ENCODE measurements around the gene ARHGAP1.

ARHGAP1 gene

DNA sequence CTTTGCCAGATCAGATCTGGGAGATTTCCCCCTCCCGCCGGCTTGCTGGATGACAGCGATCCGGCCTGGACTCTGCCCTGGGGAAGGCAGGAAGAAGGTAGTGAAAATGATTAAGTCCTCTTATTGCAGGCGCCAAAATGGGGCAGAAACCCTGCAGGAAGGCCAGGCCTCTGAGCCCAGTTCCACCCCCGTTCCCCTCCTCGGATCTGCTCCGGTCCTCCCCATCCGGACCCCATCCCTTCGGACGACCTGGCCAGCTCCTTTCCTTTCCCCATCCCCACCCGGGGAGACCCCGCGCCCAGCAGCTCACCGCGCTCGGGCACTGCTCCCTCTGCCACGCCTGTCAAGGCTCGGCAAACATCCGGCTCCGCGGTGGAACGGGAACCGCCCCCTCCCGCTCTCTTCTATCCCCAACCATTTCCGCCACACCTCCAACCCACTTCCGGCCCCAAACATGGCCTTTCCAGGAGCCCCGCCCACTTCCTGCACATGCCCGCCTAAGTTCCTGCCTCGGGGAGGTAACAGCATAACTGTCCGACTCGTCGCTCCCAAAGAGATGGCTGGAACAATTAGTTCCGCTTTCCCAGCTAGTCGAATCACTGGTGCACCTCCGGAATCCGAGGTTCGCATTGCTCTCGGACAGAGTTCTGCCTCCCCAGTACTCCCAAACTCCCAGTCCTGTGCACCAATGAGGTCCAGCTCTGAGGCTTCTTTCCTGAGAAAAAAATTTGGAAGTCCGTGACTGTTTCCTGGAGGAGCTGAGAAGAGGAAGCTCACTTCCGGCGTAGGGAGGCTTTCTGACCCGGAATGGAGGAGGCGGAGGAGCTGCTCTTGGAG lies at the start of gene ARHGAP1, which contains the start of gene ZNF408:
TSS of gene ARHGAP1 (minus strand) at position 379 of the 837 bp plus-strand sequence. CDS start 4,512 bp downstream, outside the sequence.
TSS of gene ZNF408 (plus strand) at position 791 of the 837 bp plus-strand sequence. CDS start at position 808, 17 bp downstream.
- DNase-seq: peak; percentile 100

- DNase-seq: no peak
Observed at GRCh38 chr11:46747150-46747549, 46.7 kb upstream of the ARHGAP1 start.

- DNase-seq: no peak
Observed at GRCh38 chr11:46745995-46746394, 45.6 kb upstream of the ARHGAP1 start.

GRCh38 chr11:46745328-46745727 lies 44.9 kb upstream of the ARHGAP1 start:
- DNase-seq: no peak

- no peak for DNase-seq
Observed at GRCh38 chr11:46743693-46744339, 43.4 kb upstream of the ARHGAP1 start.

- DNase-seq: no peak
Observed at GRCh38 chr11:46743043-46743442, 42.6 kb upstream of the ARHGAP1 start.

- DNase-seq: no peak
Observed at GRCh38 chr11:46741600-46742484, 41.4 kb upstream of the ARHGAP1 start.

GRCh38 chr11:46738887-46739286 lies 38.5 kb upstream of the ARHGAP1 start:
- DNase-seq: peak; percentile 19

DNA sequence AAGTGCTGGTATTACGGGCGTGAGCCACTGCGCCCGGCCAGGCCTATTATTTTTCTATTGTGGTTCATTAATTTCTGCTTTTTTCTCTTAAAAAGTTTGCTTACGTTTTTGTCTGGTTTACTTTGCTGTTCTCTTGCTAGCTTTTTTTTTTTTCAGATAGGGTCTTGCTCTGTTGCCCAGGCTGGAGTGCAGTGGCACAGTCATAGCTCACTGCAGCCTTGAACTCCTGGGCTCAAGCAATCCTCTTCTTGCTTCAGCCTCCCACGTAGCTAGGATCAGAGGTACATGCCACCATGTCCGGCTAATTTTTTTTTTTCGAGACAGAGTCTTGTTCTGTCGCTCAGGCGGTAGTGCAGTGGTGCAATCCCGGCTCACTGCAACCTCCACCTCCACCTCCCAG lies 37.3 kb upstream of the ARHGAP1 start:
- DNase-seq: no peak

- no peak for DNase-seq
Observed at GRCh38 chr11:46736615-46737014, 36.2 kb upstream of the ARHGAP1 start.

DNA sequence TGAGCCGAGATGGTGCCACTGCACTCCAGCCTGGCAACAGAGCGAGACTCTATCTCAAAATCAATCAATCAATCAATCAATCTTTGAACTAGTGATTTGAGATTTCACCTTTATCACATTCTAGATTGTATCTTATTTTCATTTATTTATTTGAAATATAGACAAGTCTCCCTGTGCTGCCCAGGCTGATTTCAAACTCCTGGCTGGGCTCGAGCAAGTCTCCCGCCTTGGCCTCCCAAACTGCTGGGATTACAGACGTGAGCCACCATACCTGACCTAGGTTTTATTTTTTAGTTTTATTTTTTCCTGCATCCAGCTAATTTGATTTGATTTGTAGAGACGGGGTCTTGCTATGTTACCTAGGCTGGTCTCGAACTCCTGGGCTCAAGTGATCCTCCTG lies 35.7 kb upstream of the ARHGAP1 start:
- no peak for DNase-seq

- peak; percentile 6 for DNase-seq
Observed at GRCh38 chr11:46733234-46733633, 32.8 kb upstream of the ARHGAP1 start.

GRCh38 chr11:46731545-46731944 lies 31.1 kb upstream of the ARHGAP1 start:
- DNase-seq: no peak

DNA sequence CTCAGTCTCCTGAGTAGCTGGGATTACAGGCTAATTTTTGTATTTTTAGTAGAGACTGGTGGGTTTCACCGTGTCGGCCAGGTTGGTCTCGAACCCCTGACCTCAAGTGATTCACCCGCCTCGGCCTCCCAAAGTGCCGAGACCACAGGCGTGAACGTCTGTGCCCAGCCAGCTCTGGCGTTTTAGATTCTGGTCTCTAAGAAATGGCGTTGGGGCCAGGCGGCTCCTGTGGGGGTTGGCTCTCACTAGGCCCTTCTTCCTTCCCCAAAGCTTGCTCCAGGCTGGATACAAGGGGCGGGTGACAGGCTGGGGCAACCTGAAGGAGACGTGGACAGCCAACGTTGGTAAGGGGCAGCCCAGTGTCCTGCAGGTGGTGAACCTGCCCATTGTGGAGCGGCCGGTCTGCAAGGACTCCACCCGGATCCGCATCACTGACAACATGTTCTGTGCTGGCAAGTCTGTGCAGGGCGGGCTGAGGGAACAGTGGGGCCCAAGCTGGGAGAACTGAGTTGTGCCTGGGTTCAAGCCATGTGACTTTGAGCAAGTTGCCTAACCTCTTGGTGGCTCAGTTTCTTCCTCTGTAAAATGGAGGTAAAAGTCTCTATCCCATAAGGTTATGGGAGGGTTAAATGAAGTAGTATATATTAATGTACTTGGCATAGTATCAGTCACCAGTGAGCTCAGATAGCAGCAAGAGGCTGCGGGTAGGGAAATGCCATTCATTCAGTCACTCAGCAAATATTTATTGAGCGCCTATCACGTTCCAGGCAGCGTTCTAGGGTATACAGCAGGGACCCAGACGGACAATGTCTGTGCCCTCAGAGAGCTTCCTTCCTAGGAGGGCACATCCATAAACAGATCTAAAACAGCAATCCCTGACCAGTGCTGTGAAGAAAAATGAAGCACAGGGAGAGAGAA lies 28.9 kb upstream of the ARHGAP1 start:
- DNase-seq: peak; percentile 13

DNA sequence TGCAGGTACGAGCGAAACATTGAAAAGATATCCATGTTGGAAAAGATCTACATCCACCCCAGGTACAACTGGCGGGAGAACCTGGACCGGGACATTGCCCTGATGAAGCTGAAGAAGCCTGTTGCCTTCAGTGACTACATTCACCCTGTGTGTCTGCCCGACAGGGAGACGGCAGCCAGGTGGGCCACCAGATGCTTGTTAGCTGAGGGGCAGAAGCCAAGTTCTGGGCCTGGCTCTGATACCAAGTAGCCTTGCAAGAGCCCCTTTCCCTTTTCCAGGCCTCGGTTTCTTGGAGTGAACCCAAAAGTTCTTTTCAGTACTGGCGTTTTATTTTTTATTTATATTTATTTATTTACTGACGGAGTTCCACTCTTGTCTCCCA lies 28.2 kb upstream of the ARHGAP1 start:
- DNase-seq: no peak

DNA sequence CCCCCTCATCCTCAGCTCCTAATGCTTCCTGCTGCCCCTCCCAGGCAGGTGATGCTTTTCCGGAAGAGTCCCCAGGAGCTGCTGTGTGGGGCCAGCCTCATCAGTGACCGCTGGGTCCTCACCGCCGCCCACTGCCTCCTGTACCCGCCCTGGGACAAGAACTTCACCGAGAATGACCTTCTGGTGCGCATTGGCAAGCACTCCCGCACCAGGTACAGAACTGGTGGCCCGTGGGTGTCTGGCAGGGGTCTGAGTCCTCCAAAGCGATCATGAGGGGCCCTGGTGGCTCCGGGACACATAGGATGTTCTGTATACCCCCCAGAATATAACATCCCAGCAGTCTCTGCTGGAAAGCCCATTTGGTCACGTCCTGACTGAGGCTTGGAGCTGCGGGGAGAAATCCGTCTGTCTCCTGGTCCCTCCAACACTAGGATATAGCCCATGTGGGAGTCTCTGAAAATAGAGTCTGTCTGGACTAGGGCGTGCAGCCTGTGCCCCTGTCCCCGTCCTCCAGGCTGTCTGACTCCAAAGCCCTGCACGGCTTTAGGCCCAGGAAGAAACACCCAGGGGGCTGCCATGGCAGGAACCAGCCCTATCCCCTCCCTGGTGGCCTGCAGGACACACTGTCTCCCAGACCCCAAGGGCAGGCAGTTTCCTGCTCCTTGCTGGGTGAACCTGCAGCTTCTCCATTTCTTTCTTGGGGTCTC lies 27.7 kb upstream of the ARHGAP1 start:
- peak; percentile 28 for DNase-seq

- DNase-seq: no peak
Observed at GRCh38 chr11:46726206-46726862, 25.9 kb upstream of the ARHGAP1 start.

DNA sequence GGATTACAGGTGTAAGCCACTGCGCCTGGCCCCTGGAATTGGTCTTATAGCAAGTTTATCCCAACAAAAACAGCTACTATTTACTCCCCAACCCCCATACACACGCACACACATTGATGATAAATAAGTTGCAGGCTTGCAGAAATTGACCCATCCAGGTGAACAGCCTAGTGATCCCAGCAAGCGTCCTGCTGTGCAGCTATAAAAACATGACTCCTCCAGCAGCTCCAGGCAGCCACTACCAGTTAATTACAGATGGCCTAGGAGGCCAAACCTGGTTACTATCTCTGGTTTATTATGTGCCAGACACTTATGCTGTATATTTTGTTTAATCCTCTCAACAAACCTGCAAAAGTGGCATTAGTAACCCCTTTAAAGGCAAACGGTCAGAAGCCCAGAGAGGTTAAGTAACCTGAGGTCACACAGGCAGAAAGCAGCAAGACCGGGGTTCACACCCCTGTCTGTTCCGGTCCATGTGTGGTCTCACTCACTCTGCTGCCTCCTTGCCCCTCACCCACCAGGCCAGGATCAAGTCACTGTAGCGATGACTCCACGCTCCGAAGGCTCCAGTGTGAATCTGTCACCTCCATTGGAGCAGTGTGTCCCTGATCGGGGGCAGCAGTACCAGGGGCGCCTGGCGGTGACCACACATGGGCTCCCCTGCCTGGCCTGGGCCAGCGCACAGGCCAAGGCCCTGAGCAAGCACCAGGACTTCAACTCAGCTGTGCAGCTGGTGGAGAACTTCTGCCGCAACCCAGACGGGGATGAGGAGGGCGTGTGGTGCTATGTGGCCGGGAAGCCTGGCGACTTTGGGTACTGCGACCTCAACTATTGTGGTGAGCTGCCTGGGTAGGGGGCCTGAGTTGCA lies 25.2 kb upstream of the ARHGAP1 start:
- no peak for DNase-seq

- DNase-seq: no peak
Observed at GRCh38 chr11:46724088-46724487, 23.7 kb upstream of the ARHGAP1 start.

GRCh38 chr11:46723359-46723680 lies 22.9 kb upstream of the ARHGAP1 start:
- no peak for DNase-seq
